Kidney capillary endothelial cell (primary cell): ENCODE measurements around the gene THSD4.

Source experiments
- DNase-seq: peaks from one replicate; pipeline ENCODE4 v3.0.0-alpha.2; 2018; ENCODE audit warnings: low spot score

THSD4 gene

DNA sequence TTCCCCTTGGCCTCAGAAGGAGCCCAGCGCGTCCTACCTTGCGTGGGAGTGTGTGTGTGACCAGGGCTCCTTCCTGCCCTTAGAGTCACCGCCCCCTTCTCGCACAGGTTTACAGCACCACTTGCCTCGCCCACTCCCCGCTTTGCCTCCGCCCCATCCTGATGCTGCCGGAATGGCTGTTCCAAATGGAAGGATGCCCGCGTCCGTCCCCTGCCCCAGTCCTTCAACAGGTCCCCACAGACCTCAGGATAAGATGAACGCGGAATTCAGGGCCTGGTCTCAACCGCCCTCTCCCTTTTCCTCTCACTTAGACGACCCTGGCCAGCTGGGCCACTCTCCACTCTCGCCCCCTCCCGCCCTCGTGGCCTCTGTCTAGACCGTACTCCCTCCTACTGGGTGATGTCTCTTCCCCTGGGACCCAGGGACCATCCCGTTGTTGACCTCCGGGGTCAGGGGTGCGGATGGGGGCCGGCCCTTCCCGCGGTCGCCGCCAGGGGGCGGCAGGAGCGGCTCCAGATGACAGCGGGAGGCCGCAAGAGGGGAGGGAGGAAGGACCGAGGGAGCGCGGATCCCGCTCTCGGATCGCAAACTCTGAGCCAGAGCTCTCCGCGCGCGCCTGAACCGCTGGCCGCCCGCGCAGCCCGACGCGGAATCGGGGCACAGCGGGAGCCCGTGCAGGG, at the start of gene THSD4:
Gene THSD4, plus strand, starts transcription at position 585 of the 680 bp plus-strand sequence.
- DNase-seq: peak; percentile 55

DNA sequence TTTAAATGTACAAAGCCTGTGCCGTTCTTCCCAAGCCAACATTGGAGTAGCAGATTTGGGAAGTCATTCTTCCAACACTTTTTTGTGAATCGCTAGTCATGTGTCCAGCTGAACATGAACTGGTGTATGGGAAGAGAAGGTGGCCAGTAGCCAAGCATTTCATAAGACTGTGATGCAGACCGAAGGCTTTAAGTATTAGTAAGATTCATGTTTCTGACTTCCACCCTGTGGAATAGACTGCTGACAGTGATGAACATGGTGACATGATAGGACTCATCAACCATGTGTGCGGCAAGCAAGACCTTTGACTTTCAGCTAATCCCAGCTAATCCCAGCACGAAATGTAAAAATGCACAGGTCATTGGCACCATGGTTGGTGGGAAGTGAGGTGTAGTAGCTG, 48.3 kb upstream of the THSD4 start:
- no peak for DNase-seq

DNA sequence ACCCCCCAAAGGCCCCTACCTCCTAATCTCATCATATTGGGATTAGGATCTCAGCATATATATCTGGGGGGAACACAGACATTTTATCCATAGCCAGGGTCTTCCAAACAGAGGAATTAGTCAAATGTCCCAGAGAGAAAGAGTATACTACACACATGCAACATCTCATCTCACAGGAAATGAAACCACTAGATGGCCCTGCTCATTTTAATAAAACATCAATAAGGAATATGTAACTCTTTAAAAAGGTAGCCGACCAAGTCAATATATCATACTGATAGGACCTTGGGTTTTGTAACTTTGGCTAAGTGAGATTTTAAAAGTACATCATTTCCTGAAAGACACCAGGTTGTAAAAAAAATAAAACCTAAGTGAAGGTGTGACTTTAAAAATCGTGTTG, 45.6 kb upstream of the THSD4 start:
- no peak for DNase-seq

DNA sequence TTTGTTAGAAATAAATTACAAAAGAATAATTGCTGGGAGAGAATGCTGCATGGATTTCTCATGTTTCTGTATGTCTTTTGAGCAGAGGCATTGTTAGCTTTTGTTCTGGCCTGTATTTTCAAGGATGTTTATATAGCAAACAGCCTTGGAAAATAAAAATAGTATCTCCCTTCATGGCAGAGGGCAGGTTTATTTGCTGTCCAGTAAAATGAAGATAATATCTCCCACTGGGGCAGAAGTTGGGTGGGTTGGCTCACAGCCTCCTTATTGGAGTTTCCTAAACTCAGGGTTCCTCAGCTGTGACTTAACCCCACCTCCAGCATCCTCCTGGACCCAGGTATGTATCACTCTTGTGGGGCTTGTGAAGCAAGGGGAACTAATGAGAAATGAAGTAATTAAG, 43.7 kb upstream of the THSD4 start:
- no peak for DNase-seq

DNA sequence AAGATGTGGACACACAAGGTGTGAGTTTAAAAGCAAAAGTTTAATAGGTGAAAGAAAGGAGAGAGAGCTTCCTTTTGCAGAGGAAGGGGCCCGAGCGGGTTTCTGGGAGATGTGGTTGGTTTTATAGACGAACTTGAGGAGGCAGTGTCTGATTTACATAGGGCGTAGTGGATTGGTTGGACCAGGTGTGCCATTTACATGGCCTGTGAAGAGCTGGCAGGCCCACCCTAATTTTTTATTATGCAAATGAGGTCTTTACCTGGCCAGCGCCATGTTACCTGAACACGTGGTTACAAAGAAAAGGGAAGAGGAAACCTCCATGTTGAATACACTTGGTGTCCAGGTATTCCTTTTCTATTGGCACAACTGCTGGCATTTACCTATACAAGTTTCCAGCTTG, 42.8 kb upstream of the THSD4 start:
- no peak for DNase-seq

DNA sequence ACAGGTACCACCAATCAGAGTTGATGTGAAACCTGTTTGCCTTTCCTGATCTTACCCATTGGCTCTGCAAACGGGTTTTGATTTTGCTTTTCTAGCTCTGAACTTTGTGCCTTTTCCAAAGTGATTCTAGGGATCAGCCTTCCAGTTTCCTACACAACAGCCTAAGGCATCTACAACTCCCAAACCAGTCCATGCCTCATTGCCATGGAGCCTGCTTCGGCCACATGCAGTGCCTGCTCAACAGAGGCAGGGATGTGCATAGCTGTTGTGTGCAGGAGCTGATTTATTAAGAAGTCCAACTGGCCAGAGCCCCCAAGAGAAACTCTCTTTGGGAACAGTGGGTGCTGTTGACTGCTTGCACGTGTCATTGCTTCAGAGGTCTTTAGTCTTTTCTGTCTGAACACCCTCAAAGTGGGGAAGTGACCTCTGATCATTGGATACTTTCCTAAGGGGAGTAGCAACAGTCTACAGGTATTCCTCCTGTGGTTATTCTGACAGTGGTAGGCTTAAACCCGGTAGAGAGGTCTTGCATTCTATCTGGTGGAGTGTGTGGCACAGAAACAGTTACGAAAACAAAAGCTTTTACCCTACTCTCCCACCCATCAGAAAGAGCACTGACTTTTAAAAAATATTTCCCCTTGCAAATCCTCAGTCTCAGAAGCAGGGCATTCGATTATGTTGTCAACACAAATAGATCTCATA, 36.6 kb upstream of the THSD4 start:
- DNase-seq: no peak

DNA sequence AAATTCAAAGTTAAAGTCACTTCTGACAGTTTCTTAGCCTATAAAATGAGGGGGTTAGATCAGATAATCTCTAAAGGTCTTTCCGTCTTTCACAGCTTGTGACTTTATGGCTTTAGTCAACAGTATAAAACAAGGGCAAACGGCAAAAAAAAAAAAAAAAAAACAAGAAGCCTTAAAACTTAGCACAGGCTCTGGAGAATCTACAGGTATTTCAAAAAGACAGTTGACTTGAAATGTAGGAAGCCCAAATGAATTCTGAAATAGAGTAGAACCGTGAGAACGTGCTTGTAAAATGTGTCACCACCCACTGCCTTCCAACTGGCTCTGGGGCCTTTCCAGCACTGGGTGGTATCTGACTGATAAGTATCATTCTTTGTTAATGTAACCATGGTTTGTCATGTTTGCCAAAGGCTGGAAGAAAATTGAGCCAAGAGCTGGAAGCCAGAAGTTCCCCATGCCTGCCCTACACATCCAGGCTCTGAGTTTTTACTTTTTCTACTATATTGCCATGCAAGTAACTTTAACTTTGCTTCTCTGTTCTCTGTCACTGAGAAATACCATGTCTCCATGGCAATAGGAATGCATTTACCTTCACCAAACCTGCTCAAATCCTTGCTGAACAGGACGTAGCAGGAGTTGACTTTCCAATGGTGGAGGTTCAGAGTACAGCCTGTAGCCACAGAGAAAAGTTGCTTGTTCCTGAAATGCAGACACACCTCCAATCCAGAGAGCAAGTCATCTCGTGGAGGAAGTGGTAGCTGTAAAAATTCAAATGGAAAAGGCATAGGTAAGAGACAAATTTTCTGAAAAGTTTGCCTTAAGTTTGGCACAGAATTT, 35.8 kb upstream of the THSD4 start:
- DNase-seq: no peak

DNA sequence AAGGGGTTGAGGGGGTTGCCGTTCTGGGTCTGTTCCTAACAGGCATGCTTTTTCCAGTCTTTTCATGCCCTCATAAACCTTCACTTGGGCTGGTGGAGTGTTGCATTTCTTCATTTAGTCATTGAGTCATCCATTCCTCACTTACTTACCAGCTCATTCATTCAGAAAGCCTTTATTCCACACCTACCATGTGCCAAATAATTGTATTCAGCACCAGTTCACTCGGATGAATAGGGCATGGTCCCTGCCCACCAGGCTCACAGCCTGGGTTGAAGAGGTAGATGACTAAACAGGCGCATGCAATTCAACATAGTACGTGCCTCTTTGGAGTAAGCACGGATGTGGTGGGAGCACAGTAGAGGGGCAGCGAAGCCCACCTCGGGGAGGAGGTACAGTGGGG, 35.1 kb upstream of the THSD4 start:
- DNase-seq: no peak

DNA sequence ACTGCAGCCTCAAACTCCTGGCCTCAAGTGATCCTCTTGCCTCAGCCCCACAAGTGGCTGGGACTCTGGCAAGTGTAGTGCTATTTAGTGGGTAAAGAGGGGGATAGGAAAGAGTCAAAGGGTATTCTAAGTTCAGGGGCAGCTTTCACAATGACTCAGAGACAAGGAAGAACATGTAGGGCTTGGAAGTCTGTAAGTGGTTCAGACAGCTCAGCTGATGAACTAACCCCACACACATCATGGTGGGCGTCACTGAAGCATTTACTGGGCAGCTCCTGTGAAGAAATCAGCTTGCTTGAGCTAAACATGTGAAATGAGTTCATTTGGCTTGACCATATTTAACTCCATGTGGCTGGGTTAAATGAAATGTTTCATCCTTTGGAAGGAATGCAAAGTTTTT, 34.6 kb upstream of the THSD4 start:
- DNase-seq: no peak

DNA sequence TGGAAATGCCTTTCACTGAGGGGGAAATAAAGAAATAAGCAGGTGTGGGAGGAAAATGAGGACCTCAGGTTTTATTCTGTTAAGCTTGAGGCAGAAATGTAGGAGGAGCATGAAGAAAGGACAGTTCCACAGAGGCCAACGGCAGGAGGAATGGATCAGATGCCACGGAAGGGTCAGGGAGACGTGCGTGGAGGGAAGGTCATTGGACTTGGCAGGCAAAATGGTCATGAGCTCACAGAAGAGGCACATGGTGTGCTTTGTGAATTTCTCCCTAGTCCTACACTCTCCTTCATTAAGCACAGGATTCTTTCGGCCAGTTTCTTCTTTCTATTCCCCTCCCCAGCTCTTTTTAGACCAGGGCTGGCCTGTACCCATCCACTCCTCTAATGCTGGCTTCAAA, 32.5 kb upstream of the THSD4 start:
- no peak for DNase-seq

DNA sequence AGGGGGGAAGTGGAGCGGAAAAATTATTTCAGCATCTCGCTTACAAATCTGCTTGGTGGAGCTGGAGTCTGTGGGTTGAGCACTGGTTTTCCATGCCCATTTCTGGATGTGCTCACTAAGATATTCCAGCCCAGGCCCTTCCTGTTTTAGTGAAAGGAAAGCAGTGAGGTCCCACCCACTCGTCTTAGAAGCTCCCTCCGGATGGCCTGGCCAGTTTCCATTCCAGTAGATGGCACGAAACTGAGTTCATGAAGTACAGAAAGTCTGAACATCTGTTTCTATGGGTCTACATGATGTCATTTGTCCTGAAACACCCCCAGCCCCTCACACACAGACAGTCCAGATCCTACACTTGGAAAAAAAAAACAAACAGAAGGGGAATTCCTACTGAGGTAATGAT, 31.9 kb upstream of the THSD4 start:
- DNase-seq: no peak

DNA sequence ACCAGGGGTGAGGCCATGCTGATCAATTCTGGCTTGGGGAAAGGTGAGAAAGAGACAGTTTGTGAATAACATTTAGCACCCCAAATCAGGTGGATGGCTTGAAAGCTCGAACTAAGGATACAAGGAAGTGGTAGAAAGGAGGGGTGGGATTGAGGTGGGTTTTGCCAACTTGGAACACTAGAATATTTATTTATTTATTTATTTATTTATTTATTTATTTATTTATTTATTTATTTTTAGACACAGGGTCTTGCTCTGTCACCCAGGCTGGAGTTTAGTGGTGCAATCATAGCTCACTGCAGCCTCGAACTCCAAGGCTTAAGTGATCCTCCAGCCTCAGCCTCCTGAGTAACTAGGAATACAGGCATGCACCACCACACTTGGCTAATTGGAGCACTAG, 31.0 kb upstream of the THSD4 start:
- DNase-seq: no peak

DNA sequence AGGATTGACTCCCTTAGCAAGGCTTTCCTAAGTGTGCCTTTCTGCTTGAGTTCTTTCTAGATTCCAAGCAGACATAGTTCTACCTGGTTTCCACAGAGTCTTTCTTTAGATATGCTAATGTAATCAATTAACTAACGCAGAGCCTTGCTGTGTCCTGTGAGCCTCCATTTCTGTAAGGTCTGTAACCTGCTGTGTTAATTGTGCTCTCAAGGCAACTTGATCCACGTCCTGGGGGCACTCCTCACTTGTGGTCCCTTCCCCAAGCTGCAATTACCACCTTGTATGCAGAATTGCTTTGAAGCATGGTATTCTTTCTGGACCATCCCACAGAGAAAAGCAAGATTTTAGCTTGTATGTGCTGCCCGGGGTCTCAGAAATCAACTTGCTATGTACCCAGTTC, 29.5 kb upstream of the THSD4 start:
- no peak for DNase-seq

DNA sequence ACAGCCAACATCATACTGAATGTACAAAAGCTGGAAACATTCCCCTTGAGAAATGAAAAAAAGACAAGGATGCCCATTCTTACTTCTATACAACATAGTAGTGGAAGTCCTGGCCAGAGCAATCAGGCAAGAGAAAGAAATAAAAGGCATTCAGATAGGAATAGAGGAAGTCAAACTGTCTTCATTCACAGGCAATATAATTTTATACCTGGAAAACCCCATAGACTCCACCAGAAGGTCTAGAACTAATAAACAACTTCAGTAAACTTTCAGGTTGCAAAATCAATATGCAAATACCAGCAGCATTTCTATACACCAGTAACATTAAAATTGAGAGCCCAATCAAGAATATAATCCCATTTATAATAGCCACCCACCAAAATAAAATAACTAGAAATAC, 27.1 kb upstream of the THSD4 start:
- no peak for DNase-seq

DNA sequence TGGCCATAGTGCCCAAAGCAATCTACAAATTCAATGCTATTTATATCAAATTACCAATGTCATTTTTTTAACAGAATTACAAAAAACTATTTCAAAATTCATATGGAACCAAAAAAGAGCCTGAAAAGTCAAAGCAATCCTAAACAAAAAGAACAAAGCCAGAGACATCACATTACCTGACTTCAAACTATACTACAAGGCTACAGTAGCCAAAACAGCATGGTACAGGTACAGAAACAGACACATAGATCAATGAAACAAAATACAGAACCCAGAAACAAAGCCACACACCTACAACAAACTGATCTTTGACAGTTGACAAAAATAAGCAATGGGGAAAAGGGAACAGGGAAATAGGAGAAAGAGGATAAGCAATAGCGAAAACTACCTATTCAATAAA, 26.6 kb upstream of the THSD4 start:
- no peak for DNase-seq

DNA sequence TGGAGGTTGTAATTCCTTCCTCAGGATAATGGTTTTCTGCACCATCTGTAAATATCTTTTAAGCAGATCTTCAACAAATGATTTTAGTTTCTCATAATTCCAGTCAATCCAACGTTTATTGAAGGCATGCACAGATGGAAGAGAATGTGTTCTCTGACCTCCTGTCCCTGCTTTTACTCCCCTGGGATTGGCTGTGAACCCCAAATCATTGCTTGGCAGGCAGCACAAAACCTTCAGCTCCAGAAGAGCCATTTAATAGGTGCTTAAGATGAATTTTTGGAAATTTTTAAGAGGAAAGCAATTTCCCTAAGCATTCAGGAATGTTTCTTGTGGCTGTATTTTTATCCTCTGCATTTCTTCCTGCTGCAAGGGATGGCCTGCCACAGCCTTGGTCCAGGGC, 25.5 kb upstream of the THSD4 start:
- DNase-seq: no peak

DNA sequence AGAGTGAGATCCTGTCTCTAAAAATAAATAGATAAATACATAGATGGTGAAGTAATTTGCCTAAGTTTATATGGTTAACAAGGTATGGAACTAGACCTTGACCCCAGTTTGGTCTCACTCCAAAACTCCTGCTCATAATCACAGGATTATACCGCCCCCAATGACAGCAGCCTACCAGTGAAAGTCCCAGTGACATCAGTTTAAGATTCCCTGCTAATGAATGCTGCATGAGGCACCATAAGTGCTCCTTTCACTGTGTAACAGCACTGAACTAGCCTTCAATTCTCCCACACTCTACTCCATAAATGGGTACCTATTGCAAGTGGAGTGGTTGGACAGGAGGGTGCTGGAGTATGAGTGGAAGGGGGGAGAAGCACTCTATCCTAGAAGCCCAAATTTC, 23.7 kb upstream of the THSD4 start:
- DNase-seq: no peak

DNA sequence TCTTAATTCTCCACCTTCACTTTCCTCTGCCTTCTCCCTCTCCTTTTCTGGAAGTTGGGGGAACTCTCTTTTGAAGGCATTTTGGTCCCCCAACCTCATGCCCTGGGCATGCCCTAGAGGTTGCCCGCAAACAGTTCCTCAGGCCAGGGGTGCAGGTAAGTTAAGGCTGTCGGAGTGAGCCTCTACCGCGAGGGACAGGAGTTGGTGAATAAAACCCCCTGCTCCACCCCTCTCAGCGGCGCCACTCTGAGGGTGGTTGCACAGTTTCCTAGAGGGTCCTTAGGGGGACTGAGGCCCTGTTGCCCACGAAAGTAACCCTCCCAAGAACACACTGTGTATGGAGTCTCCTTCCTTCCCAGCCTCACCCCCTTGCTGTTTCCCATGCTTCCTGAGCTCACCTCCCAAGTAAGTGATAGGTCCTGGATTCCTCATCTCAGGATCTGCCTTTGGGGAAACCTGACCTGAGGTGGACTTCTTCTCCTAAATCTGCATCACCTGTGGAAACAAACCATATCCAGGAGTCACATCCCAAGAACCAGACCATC, 23.1 kb upstream of the THSD4 start:
- DNase-seq: no peak

DNA sequence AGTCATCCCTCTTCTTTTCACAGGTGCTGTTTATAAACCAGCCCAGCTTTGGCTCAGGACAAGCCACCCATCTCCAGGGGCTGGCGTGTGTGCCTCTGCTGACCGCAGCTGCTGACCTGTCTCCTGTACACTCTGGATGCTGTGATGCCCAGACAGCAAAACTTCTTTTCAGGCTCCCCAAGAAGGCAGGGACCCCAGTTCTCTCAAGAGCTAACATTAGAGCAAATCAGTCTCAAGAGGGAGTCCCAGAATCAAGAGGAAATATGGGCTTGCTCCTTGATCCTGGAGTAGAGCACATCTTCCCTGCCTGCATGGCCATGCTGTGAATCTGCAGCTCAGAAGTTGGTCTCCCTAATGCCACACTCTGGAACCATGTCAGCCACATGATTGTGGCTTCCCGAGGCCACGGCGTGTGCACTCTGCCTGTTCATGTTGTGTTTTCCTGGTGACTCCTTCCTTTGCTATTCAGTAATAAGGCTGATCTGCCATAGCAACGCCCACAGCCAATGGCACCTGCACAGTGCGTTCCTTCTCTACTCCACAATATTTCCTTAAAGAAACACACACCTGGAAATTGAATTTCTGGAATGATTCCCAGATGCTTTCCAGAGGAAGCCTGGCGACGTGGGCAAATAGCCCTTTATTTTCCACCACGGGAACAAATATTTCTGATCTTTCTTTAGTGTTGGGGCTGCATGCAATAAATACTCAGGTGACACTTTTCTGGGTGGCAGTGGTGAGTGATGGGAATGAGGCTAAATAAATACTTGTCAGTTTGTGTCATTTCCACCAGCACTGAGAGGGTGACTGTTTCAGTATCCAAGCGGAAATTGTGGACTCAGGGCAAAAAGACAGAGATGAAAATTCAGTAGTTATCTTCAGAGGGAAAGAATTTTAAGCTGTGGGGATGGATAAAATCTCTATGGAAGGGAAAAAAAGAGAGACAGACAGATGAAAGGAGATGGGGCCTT, 21.9 kb upstream of the THSD4 start:
- DNase-seq: no peak

DNA sequence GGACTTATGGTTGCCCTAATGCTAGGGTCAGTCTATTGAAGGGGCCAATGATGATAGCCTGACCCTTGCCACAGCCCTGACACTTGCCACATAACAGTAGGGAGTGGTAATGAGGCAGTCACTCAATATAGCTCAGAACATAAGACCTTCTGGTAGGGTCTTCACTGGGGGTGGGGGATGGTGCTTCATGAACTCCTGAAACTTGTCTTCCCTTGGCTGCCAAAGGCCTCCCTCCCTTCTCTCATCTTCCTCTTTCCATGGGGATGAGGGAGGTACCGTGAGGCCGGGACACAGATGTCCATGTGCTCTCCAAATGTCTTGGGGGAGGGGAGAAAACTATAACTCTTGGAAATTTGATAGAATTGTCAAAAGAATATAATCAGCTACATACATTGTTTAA, 21.1 kb upstream of the THSD4 start:
- no peak for DNase-seq

DNA sequence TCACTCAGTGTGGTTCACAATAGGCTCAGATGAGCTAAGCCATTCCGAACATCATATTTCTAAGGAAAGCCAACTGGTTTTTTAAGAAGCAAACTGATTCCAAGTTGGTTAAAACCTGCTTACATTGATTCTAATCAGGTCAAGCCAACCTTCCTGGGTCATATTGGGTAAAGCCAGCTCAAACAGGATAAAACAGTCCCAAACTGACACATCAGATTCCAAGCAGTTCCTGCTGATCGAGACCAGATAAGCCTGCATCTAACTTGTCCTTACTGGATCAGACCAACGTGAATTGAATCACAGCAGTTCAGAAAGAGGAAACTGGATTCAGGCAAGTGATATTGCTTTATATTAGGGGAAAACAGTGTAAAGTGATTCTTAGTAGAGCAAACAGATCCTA, 18.6 kb upstream of the THSD4 start:
- peak; percentile 16 for DNase-seq

DNA sequence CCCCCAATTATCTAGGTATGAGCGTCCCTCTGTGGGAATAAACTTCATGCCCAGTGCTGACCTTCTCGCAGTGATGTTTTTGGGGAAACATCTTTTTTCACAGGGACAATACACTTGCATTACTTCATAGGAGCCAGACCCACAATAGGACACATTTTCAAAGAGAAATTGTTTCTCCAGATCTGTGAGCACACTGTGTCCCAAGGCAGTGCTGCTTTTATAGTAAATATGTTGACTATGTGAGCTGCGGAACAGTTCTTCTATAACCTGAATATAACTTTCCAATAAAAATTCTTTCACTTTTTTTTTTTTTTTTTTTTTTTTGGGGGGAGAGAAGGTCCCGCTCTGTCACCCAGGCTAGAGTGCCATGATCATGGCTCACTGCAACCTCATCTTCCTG, 17.4 kb upstream of the THSD4 start:
- no peak for DNase-seq
